ENCODE results near the gene PIK3CA.

- TF ChIP-seq CTCF (IDR thresholded peaks at IDR 0.05) (no peak), POLR2A (IDR thresholded peaks at IDR 0.05) (no peak)
Observed at GRCh38 chr3:179190581-179190980, 42.4 kb downstream of the PIK3CA start.
